ENCODE measurements around the gene XPC.

XPC gene

DNA sequence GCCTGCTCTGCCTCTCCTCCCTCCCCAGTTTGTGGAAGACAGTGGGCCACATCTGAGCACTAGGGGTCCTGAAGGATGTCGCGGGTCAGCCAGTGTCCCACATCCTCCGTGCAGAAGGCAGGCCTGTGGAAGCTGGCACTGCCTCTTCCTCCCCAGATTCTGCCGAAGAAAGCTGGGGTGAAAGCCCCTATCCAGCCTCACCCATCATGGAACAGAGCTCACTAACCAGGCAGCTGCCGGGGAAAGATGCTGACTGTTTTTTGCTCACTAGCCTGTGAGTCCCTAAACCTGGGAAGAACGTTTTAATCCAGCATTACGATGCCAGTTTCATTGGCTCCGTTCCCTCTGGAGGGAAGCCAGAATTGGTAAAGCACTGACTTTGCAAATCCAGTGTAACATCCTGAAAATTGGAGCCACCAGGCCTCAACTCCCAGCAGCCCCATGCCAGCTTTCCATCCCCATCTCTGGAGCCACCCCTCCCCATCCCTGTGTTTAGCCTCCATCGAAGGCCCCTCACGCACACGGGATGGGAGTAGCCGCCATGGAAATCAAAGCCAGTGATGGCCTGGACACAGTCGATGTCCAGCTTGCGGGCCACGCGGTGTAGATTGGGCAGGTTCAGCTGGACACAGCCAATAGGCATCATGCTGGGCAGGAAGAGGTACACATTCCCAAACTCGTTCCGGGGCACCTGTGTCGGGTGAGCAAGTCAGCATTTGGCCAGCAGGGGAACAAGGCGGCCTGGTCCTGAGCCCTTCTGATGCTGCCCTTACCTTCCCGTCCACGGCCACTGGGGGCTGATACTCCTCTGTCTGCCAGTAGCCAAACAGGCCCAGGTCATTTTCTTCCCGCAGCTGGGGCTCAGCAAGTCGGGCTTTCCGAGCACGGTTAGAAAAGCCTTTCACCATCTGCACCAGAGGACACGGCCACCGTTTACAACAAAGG is 30.1 kb downstream of the XPC start:
- H3K36me3 ChIP-seq (replicated peaks; ENCODE audit: low read depth, low read length), result peaks cover 55% of the 10 kb centered on the region
- no peak for TF ChIP-seq EZH2phosphoT487 (IDR thresholded peaks at IDR 0.05; ENCODE audit: low read depth)
- TF ChIP-seq, protein P1, sequence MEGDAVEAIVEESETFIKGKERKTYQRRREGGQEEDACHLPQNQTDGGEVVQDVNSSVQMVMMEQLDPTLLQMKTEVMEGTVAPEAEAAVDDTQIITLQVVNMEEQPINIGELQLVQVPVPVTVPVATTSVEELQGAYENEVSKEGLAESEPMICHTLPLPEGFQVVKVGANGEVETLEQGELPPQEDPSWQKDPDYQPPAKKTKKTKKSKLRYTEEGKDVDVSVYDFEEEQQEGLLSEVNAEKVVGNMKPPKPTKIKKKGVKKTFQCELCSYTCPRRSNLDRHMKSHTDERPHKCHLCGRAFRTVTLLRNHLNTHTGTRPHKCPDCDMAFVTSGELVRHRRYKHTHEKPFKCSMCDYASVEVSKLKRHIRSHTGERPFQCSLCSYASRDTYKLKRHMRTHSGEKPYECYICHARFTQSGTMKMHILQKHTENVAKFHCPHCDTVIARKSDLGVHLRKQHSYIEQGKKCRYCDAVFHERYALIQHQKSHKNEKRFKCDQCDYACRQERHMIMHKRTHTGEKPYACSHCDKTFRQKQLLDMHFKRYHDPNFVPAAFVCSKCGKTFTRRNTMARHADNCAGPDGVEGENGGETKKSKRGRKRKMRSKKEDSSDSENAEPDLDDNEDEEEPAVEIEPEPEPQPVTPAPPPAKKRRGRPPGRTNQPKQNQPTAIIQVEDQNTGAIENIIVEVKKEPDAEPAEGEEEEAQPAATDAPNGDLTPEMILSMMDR (IDR thresholded peaks at IDR 0.05; ENCODE audit: low read depth, low read length), result no peak
- H3K79me2 ChIP-seq (ENCODE audit: low read length), result no peaks in the 10 kb centered on the region
- H4K20me1 ChIP-seq (ENCODE audit: insufficient read depth, low read length), result peaks cover 7% of the 10 kb centered on the region
- H3K27me3 ChIP-seq (ENCODE audit: low read depth, low read length), result no peaks in the 10 kb centered on the region
- no peak overlapping the region for H3K4me3 ChIP-seq (ENCODE audit: low read length)
- H3K4me1 ChIP-seq (ENCODE audit: low read length), result peaks cover 18% of the 10 kb centered on the region
- no peak overlapping the region for H3K4me2 ChIP-seq (ENCODE audit: low read length)
- H2AFZ ChIP-seq (ENCODE audit: low read depth, low read length), result no peak overlapping the region
- H3K9ac ChIP-seq (ENCODE audit: low read length), result no peak overlapping the region
- H3K9me3 ChIP-seq (ENCODE audit: insufficient read depth, low read length), result no peaks in the 10 kb centered on the region
- H3K27ac ChIP-seq (ENCODE audit: low read length), result no peak overlapping the region

DNA sequence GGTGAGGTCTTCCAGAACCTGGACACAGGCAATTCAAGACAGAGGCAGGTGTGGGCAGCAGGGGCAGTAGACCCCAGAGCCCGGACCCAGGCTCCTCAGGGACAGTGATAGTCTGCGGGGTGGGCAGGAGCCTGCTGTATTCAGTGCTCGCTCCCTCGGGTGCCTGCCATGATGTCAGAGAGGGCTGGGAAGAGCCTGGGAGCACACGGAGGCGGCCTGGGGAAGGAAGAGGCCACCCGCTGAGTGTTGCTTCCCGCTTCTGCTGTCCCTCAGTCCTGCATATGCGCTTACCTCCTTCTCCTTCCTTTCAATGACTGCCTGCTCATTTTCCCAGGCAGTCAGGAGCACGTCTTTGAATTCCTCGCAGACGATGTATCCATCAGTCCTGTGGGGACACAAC is 30.8 kb downstream of the XPC start:
- Histone ChIP-seq H3K4me2 (ENCODE audit: low read length) (no peak overlapping the region), H3K4me1 (ENCODE audit: low read length) (peaks cover 18% of the 10 kb centered on the region), H4K20me1 (ENCODE audit: insufficient read depth, low read length) (peaks cover 7% of the 10 kb centered on the region), H3K9ac (ENCODE audit: low read length) (no peak overlapping the region), H3K36me3 (replicated peaks; ENCODE audit: low read depth, low read length) (peaks cover 56% of the 10 kb centered on the region), H3K27ac (ENCODE audit: low read length) (no peak overlapping the region), H3K79me2 (ENCODE audit: low read length) (no peaks in the 10 kb centered on the region), H2AFZ (ENCODE audit: low read depth, low read length) (no peak overlapping the region), H3K27me3 (ENCODE audit: low read depth, low read length) (no peaks in the 10 kb centered on the region), H3K4me3 (ENCODE audit: low read length) (no peak overlapping the region), H3K9me3 (ENCODE audit: insufficient read depth, low read length) (no peaks in the 10 kb centered on the region)
- TF ChIP-seq EZH2phosphoT487 (IDR thresholded peaks at IDR 0.05; ENCODE audit: low read depth), result no peak
- TF ChIP-seq, protein P1 (IDR thresholded peaks at IDR 0.05; ENCODE audit: low read depth, low read length), result no peak

DNA sequence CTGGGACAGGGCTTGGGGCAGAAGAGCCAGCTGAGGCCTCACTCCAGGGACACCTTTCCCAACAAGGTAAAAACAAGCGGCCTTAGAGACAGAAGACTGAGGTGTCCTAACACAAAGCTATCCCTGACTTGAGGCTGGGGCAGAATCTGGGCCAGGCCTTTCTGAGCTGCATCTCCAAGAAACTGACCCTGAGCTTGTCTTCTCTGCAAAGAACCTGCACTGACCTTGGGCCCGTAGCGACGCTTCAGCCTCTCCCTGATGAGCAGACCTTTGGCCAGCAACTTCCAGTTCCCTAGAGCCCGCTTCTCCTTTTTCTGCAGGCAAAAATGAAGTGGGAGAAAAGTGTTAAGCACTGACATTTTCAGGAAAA is 31.4 kb downstream of the XPC start:
- Histone ChIP-seq H3K4me1 (ENCODE audit: low read length) (peaks cover 18% of the 10 kb centered on the region), H3K9me3 (ENCODE audit: insufficient read depth, low read length) (no peaks in the 10 kb centered on the region), H2AFZ (ENCODE audit: low read depth, low read length) (no peak overlapping the region), H4K20me1 (ENCODE audit: insufficient read depth, low read length) (peaks cover 7% of the 10 kb centered on the region), H3K79me2 (ENCODE audit: low read length) (no peaks in the 10 kb centered on the region), H3K9ac (ENCODE audit: low read length) (no peak overlapping the region), H3K27ac (ENCODE audit: low read length) (no peak overlapping the region), H3K4me2 (ENCODE audit: low read length) (no peak overlapping the region), H3K4me3 (ENCODE audit: low read length) (no peak overlapping the region), H3K36me3 (replicated peaks; ENCODE audit: low read depth, low read length) (peaks cover 56% of the 10 kb centered on the region), H3K27me3 (ENCODE audit: low read depth, low read length) (no peaks in the 10 kb centered on the region)
- TF ChIP-seq EZH2phosphoT487 (IDR thresholded peaks at IDR 0.05; ENCODE audit: low read depth), result no peak
- TF ChIP-seq, protein P1 (IDR thresholded peaks at IDR 0.05; ENCODE audit: low read depth, low read length), result no peak

DNA sequence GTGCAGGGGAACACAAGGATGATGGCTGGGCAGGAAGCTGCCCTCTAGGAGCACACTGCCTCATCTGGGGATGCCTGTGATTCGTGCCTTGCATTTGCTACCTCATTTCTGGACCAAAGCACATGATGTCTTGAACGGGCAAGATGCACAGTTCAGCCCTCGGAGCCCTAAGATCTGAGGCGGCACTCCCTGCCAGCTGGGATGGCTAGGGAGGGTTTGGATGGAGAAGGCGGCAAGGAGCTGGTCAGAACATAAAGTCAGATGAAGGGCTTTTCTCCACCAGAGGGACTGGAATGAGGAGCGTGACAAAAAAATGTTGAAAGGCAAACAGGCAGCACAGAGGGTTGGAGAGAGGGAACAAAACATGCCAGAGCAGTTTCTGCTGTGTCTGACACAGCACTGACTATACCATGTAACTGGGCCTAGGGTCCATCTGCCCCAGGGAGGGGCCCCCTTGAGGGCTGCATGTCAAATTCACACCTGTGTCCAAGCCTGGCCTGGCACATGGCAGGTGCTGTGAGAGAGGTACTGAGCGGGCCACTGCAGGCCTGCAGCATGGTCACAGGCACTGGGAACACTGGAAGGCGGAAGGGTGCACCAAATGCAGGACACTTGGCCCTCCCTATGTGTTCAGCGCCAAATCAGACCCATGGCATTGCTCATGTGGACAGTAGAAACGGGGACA is 31.9 kb downstream of the XPC start:
- Histone ChIP-seq H3K9me3 (ENCODE audit: insufficient read depth, low read length) (no peaks in the 10 kb centered on the region), H3K4me2 (ENCODE audit: low read length) (no peak overlapping the region), H3K4me3 (ENCODE audit: low read length) (no peak overlapping the region), H4K20me1 (ENCODE audit: insufficient read depth, low read length) (peaks cover 7% of the 10 kb centered on the region), H3K27ac (ENCODE audit: low read length) (no peak overlapping the region), H3K27me3 (ENCODE audit: low read depth, low read length) (no peaks in the 10 kb centered on the region), H3K4me1 (ENCODE audit: low read length) (peaks cover 18% of the 10 kb centered on the region), H2AFZ (ENCODE audit: low read depth, low read length) (no peak overlapping the region), H3K9ac (ENCODE audit: low read length) (no peak overlapping the region), H3K36me3 (replicated peaks; ENCODE audit: low read depth, low read length) (peaks cover 55% of the 10 kb centered on the region), H3K79me2 (ENCODE audit: low read length) (no peaks in the 10 kb centered on the region)
- TF ChIP-seq EZH2phosphoT487 (IDR thresholded peaks at IDR 0.05; ENCODE audit: low read depth), result no peak
- TF ChIP-seq, protein P1 (IDR thresholded peaks at IDR 0.05; ENCODE audit: low read depth, low read length), result no peak

All from OCI-LY3 (cell line).